ENCODE results near the gene COL7A1.
"Not testable (repeated sequence)": the region's sequence is repeated elsewhere in the genome, so short reads cannot be mapped to it uniquely, and the experiment has no call there.

The COL7A1 gene

GRCh38 chr3:48561045-48561736 is 33.9 kb downstream of the COL7A1 start:
- DNase-seq = no peak

DNA sequence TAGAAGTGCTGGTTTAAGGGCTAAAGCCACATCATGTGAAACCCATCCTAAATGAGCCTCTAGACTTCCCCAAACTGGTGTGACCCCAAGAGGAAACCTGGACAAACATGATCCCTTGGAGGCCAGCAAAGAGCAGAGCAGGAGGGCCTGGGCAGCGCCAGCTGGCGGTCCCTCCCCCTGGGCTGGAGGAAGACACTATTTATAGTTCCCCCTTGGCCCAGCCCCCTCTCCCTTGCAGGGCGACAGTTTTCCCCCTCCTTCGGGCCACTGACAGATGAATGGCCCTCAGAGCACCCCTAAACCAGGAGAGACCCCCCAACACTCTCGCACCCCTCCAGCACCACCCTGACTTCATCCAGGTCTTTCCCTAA is 34.5 kb downstream of the COL7A1 start:
- DNase-seq = no peak

DNA sequence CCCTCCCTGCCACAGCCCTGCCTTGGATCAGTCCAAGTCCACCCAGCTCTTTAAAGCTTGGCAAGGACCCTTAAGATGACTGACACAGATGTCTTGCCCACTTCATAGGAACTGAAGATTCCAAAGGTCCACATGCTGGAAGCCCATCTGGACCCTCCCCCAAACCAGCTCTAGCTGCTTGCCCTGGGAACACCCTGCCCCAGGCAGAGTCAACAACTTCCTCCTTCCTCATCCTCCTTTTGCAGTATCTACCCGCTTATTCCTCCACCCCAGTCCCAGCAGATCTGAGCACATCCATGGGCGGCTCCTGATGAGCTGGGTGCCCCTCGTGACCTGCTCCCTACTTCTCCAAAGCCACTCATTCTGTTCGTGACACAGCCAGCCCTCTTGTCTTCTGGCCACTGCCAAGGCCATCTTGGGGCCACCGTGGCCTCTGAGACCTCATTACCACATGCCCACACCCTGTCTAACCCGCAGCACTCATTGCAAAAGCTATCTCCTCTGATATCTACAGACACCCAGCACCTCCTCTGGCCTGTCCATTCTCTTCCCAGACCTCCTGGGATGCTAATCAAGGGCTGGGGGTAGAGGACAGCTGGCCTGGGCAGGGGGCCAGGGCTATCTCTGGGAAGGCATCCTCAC is 36.5 kb downstream of the COL7A1 start:
- DNase-seq = no peak

DNA sequence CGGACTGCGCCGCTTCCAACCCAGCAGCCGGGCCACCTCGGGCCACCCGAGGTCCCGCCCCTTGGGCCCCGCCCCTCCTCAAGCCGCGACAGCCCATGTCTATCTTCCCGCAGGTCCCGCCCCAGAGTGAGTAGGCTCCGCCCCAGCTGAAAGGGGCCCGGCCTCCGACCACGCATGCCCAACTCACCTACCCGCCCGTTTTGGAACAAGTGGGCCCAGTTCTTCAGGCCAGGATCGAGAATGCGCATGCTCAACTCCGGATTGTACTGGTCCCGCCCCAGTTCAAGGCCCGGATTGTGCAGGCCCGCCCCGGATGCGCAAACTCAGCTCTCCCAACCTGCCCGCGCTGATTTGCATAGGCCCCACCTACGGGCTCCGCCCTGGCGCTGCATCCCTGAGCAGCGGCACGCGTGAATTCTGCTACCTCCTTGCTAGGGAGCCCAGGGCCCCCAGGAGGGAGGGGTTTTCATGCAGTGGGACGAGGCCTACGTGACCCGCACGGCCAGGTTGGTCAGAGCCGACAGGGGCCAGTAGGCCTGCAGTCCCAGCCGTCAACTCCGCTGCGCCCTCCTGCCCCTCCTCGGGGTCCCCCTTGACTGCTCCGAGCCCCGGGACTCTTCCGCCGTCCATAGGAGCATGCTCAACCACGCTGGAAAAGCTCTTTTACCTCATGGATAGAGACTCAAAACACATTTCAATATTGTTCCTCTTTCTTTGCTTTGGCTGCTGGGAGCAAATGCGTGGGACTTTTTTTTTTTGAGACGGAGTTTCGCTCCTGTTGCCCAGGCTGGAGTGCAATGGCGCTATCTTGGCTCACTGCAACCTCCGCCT is 38.1 kb downstream of the COL7A1 start, which contains the start of gene PFKFB4:
TSS of gene PFKFB4 (minus strand) at position 8 of the 831 bp plus-strand sequence. CDS start 26 bp downstream, outside the sequence.
- peak; percentile 99 for DNase-seq

DNA sequence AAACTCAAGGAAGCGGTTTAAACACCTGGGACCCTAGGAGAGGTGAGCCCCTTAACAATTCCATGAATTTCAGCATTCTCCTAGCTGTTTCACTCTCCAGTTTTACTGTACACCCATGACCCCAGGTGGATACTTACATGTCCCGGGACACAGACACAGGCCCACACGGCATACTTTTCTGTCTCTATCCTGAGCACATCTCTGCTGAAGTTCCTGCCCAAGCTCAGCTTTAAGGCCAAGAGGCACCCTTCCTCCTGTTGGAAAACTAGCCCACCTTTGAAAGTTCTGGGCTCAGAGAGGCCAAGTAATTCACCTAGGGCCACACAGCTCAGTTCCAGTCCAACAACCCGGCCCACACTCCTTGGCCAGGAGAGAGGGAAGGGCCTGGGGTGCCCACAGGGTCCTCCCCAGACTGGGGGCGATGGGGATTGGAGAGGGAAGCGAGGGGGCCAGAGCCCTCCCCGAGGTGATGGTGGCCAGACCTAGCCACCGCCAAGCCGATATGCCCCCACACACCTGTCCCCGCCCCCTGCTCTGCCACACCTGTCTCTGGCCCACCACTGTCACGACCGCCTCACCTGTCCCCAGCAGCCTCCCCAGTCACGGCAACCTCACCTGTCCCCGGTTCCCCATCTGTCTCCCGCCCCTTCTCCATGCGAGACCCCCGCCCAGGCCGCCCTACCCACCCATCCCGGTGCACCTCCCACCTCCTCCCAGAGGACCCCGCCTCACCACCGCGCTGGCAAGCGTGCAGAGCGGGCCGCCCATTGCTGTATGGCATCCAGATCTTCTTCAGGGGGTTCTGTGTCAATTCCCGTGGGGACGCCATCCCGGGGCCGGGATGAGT is 39.0 kb downstream of the COL7A1 start:
- DNase-seq = peak in 1 of 2 experiments; percentile 4

GRCh38 chr3:48555231-48555948 is 39.7 kb downstream of the COL7A1 start:
- DNase-seq = no peak

DNA sequence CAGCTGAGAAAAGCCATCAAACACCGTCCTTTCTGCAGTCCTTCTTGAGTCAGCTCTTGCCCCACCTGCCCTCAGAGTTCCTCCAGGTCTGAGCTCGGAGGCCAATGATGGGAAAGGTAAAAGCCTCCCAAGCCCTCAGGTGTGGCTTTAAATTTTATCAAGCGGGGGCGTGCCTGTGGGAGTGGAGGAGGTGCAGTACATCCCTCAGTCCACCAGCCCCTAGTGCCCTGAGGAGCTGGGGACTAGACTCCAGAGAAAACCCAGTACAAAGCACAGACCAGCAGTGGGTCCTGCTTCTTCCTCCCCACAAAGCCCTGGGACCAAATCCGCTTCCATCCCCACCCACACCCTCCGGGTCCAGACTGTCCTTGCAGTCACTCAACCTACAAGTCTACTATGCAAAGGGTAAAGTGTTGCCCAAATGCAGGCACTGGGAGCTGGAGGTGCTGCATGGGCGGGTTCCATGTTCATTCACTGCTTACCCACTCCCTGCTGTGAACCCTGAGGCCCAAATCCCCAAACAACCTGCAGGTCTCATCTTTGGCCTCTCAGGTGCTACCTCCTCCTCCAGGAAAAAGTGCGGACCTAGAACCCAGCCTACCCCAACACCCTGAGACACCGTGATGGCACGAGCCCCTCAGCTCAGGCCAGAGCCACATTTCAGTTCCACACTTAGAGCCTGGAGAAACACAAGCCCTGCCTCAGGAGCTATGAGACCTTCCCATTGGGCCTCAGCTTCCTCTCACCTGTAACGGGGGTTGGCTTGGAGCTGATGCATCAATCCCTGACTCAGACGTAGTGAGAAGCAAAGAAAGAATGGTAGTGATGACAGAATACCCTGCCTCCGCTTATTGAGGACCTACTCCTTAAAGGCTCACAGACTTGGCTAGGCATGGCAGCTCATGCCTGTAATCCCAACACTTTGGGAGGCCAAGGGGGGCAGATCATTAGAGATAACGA is 41.0 kb downstream of the COL7A1 start:
- DNase-seq = no peak

DNA sequence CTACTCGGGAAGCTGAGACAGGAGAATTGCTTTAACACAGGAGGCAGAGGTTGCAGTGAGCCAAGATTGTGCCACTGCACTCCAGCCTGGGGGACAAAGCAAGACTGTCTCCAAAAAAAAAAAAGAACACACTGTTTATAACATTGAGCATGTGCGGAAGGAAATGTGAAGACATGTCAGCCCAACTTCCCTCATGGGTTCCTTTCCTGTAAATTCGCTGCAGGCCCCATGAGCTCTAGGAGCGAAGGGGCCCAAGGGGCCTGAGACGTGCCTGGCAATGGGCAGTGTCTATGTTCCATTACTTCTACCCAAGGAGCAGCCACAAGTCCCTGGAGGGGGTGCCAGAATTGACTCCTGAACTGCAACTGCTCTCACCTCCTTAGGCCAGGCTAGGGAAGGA is 41.8 kb downstream of the COL7A1 start:
- DNase-seq = no peak

- no peak for DNase-seq
Measured at GRCh38 chr3:48552111-48552951, 42.8 kb downstream of the COL7A1 start.

- not testable (repeated sequence) for DNase-seq
Measured at GRCh38 chr3:48551651-48552050, 43.5 kb downstream of the COL7A1 start.

DNA sequence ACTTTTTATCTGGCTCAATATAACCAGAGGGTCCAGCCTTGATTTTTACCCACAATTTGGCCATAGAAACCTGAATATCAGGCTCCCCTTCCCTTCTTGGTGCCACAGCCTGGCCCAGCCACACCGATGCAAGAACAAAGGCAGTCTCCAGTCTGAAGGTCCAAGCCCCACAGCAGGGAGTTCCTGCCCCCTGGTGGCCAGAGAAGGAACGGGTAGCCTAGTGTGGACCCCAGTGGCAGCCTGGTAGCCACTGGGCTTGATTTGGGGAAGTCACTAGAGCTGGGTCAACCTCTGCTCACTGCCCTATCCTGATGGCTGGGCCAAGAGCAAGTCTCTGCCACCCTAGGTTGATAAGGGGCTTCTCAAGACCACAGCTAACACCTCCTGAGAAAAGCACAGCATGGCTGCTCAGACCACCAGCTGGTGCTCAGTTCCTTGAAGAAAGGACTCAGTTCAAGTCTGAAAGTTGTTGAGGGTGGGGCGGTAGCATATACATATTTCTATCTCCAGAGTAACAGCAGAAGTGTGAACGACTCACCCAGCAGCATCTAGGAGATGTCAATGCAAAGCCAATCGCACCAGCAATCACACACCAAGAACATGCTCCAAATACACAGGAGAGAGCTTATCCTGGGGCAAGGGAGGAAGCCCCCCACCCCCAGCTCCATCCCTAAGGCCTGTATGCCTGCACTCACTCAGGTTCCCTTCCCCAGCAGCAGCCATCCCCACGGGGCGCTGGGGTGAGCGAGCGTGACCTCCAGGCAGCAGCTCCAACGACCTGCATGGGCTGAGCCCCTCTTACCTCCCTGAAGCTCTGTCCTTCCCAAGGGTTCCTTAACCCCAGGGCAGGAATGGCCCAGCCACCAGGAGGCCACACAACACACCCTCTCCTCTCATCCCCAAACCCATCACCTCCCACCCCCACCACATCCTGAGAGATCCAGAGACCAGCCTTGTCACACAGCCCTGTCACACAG is 46.1 kb downstream of the COL7A1 start:
- peak; percentile 77 to 81 for DNase-seq

DNA sequence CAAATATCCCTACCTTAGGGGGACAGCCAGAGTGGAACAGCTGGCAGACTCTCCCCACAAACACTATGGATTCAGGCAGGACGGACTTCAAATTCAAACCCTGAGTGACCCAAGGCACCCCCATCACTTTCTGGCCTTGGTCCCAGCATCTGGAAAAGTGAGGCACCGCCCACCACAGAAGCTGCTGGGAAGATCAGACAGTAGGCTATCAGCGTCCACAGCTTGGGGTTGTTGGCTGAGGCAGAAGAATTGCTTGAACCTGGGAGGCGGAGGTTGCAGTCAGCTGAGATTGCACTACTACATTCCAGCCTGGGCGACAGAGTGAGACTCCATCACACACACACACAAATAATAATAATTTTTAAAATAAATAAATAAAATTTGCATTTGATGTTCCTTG is 47.0 kb downstream of the COL7A1 start:
- DNase-seq = no peak

GRCh38 chr3:48546203-48546829 is 48.8 kb downstream of the COL7A1 start:
- DNase-seq = no peak

DNA sequence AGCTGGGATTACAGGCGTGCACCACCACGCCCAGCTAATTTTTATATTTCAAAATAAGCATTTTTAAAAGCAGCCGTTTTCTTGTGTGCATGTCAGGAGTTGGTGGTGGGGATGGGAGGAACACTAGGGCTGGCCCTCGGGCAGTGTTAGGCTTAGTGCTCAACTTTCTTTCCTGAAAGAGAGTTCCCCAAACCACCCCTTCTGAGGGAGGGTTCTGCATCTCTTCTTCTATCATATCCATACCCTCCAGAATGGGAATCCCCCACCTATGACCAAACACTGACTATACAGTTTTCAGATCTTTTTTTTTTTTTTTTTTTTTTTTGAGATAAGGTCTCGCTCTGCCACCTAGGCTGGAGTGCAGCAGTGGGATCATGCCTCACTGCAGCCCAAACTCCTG is 51.0 kb downstream of the COL7A1 start:
- DNase-seq = no peak

DNA sequence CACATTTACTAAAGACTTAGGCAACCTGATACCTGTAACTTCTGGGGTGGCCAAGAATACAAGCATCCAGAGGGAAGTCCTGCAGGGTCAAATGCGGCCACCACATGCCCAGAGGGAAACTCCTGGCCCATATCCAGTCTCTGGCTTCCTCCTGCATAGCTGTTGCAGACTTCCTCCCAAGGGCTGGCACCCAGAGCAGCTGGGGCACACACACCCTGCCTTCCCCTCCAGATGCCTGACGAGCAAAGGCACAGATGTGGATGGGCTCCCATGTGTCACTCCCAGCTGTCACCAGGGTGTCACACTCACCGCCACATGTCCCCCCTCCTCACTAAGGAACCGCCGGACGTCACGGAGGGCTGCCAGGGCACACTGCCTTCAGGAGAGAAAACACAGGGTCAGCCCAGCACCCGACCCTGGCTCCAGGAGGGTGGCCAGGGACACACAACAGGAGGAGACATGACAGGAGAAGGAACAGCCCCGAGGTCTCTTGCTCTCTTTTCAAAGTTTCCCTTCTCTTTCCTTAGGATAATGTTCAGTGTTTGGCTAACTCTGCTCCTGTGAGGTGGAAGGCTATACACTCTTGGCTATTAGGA is 51.8 kb downstream of the COL7A1 start:
- no peak for DNase-seq

DNA sequence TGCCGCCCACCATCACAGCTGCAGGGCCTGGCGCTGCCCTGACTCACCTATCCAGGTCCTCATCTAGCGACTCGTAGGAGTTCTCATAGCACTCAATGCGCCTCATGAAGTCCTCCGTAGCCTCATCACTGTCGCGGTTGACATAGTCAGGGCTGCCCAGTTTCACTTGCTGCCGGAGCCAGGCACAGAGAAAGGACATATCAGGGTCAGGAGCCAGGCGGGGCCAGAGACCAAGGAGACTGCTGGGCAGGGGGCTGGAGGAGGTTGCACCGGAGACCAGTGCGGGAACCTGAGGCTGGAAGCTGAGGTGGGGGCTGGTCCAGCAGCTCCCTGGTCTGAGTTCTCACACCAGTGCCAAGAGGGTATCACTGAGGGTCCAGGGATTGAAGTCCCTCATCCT is 56.7 kb downstream of the COL7A1 start:
- no peak for DNase-seq

DNA sequence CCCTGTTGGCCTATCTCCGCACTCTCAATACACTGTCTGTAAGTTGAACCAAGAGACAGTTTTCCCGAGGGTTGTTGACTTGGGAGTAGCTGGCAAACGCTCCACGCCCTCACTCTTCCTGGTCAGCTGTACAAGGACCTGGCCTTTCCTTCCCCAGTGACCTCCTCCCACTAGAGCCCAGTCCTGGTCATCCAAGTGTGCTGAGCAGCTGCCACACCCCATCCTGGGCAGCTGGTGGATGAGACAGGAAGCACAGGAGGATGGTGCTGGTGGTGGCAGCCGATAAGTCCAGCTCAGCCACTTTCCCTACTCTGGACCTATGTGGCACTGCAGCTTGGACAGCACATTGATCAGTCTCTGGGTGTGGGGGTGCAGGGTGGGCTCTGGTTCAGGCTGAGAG is 58.3 kb downstream of the COL7A1 start:
- DNase-seq = no peak

GRCh38 chr3:48536116-48536515 is 59.0 kb downstream of the COL7A1 start:
- DNase-seq = no peak
